ENCODE data around the gene ITCH.
"Not testable (repeated sequence)": the region's sequence is repeated elsewhere in the genome, so short reads cannot be mapped to it uniquely, and the experiment has no call there.

ITCH gene

DNA sequence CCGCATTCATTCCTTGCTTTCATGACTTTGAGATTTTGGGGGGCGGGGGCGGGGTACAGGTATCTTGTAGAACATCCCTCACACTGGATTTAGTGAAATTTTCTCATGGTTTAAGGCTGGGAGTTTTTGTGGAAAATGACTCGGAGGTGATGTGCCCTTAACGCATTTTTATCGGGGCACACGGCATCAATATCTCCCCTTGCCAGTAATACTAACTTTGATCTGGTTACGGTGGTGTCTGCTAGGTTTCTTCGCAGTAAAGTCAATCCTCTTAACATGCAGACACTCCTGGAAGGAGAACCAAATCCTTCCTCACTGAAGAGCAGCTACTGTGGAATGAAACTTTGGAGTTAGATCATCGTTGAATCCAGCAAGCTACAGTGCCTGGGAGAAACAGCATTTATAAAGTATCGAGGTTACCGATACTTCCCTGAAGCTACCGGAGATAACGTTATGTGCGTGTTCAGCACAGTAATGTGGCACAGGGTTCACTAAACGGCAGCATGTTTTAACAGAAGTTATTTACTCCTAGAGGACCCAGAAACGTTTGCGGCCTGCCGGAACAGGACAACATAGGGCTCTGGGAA, 151.9 kb downstream of the ITCH start:
- DNase-seq, result no peak

DNA sequence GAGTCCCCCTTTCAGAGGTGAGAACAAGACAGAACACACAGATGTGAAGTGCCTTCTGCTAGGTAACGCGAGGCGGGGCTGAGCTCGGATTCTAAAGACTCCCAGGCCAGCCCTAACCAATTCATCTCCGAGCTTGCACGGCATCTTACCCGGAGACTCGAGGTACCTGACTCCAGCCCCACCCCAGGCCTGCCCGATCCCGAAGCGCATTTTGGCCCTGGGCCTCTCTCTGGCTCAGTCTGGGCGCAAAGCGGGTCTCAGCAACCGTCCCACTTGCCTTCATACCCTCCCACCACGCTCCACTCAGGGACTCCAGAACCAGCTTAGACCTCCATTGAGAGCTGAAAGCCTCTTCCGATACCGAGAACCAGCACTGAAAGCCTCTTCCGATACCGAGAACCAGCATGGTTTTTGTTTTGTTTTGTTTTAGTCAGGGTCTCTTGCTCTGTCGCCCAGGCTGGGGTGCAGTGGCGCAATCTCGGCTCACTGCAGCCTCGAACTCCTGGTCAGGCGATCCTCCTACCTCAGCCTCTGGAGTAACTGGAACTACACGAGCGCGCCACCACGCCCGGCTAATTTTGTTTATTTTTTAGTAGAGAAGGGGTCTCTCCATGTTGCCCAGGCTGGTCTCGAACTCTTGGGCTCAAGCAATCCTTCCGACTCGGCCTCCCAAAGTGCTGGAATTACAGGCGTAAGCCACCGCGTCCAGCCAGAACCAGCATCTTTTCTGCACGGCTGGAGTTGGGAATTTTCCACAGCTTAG, 152.6 kb downstream of the ITCH start:
- peak; percentile 58 to 64 for DNase-seq

DNA sequence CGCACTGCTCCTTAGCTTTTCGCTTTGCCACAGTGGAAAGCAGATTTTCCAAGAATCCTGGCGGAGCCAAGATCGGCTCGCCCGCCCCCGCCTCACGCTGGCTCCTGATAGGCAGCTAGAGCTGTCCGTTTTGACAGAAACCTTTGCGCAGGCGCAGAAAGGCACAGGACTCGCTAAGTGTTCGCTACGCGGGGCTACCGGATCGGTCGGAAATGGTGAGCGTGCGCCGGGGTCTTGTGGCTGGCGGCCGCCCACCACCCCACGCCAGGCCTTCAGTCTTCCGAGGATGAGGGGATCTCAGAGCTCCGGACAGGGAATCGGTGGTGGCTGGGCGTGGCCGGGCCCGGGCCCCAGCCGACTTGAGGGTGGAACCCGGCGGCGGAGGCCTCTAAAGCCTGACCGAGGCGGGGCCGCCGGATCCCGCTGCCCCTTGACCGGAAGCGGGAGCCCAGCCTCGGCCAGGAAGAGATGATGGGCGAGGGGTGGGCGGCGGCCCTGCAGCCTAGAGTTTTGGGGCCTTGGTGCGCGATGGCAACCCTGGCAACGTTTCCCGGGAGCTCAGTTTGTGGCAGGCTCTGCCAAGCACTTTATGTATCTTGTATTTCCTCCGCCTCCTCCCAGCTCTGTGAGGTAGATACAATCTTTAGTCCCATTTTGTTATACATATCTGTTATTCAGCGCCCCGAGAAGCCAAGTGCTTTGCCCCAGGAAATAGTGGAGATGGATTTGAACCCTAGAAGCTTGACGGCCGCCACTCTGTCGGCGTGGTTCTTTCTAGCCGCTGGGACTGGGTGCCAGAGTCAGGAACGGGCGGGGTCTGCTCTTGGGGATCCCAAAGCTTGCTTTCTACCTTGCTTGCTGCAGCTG, 153.4 kb downstream of the ITCH start, which contains the start of gene DYNLRB1:
Gene DYNLRB1 (plus strand): TSS at position 176 of the 867 bp plus-strand sequence. CDS start 37 bp downstream, at position 213.
- peak; percentile 82 to 83 for DNase-seq

DNA sequence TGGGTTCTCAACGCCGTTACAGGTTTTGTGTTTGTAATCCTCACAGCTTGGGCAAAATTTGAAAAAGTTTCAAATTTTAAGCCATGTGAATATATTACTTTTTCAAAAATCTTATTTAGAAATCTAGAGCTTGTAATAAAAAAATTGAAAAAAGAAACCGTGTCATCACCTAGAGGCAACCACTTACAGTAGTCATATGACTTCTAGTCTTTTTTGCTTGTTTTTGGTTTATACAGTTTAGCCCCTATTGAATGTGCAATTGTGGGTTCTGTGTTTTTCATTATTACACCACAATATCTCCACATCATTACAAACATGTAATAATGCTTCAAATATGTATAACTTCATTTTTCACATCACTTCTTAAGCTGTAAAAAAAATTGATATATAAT, 154.0 kb downstream of the ITCH start:
- DNase-seq, result peak in 1 of 2 experiments; percentile 29

DNA sequence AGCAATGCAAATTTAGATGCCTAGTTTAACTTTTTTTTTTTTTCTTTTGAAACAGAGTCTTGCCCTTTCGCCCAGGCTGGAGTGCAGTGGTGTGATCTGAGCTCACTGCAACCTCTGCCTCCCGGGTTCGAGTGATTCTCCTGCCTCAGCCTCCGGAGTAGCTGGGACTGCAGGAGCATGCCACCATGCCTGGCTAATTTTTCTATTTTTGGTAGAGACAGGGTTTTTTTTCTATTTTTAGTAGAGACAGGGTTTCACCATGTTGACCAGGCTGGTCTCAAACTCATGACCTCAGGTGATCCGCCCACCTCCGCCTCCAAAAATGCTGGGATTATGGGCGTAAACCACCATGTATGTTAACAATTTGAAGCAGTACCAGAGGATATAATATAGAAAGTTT, 155.8 kb downstream of the ITCH start:
- not testable (repeated sequence) for DNase-seq

DNA sequence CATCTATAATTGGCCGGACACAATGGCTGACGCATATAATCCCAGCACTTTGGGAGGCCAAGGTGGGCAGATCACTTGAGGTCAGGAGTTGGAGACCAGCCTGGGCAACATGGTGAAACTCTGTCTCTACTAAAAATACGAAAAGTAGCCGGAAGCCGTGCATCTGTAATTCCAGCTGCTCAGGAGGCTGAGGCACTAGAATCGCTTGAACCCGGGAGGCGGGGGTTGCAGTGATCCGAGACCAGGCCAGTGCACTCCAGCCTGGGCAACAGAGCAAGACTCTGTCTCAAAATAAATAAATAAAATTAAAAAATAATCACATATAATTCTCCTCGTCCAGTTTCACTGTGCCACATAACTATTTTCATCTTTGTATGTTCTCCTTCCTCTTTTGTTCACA, 156.8 kb downstream of the ITCH start:
- not testable (repeated sequence) for DNase-seq

DNA sequence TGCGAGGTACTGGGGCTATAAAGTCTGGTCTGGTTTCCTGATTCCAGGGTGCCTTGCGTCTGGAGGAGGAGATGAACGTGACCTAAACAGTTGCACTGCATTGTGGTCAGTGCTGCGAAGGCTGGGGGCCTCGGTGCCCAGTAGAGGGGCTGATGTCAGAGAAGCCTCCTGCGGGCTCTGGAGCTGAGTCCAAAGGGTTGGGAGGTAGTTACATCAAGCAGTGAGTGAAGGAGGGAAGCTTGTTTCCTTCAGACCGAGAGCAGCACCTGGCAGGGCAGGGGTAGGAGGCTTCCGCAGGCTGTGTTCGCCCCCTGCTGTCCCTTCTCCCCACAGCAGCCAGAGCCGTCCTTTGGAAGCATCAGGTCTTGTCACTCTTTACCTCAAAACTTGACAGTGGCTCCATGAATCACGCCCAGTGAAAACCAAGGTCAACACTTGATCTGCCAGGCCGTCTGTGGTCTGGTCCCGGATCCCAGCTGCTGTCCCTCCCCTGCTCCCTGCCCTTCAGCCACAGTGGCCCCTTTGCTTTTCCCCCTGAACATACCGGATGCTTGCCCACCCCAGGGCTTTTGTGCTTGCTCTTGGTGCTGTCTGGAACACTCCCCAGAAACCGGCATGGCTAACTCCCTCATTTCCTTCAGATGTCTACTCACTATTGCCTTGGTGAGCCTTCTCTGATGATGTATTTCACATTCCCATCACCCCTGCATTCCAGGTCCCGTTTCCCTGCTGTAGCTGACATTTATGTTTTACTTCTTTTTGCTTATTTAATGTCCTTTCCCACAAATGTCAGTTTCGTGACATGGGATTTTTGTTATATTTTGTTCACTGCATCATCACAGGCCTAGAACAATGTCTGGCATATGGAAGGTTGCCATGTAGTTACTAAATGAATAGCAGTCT, 160.1 kb downstream of the ITCH start:
- peak; percentile 19 to 29 for DNase-seq

DNA sequence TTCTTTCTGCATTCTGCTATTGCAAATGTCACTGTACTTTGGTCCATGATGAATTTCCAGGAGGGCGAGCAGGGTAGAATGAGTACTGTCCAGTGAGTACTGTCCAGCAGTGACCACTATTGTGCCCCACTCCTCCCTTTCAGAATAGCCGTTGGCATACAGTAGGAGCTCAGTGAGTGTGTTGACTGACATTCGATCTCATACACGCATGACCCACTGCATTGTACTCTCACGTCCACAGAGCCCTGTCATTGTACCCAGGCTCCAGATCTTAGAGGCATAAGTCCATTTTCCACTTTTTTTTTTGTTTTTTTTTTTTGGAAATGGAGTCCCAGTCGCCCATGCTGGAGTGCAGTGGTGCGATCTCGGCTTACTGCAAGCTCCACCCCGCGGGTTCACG, 161.4 kb downstream of the ITCH start:
- DNase-seq, result no peak

DNA sequence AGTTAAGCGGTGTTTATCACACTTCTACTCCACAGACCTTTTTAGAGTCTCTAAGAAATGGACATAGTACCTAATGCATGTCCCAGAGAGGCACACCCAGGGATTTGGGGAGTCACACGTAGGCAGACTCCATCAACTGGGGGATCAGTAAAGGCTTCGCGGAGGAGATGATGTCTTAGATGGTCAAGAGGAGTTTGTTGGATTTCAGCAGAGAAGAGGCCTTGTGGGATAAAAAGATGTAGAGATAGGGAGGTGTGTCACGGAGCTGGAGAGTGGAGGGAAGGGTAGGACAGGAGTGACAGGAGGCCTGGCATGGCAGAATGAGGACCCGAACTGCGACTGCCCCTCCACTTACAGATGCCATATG, 162.3 kb downstream of the ITCH start:
- no peak for DNase-seq

DNA sequence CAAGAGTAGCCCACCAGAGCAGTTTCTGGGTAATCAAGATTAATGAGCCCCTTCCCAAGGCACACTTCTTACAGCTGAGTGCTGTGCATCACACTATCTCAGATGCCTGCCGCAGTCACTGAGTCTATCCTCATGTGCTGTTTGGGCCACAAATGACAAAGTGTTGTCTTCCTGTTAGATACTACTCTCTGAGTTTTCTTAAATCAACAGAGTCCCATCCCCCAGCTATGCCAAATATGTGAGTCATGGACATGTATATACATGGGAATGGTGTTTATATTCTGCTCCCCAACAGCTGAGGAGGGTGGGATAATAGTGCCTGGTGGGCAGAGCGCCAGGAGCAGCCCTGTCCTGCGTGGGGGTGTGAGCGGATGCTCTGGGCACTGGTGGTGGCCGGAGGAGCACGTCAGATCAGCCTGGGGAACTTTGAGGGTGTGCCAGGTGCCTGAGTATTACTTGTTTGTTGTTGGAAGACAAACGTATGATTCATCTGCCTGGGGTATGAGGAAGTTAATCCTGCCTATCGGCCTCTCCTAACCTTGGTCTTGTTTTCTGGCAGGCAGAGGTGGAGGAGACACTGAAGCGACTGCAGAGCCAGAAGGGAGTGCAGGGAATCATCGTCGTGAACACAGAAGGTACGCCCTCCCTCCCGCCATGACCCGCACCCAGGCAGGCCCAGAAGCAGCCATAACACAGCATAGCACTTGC, 162.8 kb downstream of the ITCH start:
- no peak for DNase-seq

DNA sequence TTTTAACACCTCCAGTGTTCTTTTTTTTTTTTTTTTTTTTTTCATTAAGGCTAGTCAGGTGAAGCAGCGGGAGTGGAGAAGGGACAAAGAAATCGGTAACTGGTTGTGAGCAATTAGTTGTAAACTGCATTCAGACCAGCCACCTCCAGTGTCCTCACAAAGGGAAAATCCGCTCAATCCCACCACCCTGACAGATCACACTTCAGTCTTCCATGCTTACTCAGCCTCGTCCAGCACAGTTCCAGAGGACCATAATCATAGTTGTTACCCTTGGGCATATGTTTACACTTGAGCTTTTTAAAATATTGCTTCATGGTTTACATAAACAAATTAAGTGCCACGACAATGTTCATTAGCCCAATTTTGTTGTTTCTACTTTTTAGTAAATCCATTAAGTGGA, 163.4 kb downstream of the ITCH start:
- no peak for DNase-seq

DNA sequence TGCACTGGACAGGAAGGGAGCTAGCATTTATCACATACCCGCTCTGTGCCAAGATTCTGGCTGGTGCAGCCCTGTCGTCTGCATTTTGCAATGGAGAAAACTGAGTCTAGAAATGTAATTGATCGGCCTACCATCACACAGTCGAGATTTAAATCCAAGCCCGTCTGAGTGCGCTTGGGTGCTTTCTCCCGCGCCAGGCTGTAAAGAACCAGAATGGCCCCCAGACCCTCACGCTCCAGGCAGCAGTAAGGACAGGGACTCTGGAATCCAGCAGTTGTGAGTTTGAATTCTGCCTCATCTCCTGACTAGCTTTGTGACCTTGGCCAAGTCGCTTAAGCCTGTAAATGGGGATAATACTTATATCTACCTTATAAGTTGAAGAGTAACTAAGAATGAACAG, 163.9 kb downstream of the ITCH start:
- DNase-seq, result no peak

DNA sequence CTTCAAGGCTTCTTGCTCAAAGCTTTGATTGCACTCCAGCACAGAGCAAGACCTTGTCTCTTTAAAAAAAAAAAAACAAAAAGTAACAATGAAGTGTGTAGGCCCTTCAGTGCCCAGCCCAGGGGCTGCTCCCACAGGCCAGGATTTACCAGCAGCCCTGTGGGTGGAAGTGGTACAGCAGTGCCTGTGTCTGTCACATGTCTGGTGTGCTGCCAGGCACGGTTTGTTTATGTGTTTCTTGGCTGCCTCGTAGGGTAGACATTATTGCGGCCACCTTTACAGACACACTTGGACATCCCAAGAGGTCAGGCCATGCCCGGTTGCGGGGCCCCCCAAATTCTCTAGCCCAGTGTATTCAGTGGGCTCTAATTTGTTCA, 165.8 kb downstream of the ITCH start:
- DNase-seq, result no peak

DNA sequence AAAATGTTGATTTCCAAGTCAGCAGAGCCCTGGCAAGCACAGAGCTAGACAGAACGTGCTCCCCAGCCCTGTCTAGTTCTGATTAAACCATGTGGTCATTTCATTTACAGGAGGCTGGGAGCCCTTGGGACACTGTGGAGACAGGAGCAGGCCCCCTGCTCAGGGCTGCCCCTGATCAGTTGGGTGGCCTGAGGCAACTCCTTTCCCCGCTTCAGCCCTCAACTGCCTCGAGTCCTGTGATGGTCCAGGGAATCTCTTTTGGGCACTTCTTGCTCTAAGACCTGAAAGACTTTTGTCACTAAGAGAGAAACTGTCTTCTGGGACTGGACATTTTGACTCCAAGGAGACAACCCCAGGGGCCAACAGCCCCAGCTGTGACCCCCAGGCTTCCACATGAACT, 166.7 kb downstream of the ITCH start:
- no peak for DNase-seq

DNA sequence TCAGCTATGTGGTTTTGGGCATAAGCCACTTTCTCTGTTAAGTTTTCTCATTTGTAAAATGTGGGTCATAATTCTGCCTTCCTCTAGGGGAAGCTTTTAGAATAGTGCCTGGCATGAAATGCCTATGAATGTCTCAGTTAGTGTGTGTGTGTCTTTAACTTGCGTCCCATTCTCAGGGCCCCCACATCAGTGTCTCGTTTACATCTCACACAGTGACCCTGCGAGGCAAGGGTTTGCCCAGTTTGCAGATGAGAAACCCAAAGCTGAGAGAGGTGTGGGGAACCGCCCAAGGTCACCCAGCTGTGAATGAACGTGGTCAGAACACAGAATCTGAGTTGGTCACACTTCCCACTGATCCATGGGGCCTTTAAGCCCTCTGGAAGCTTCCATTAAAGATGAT, 167.3 kb downstream of the ITCH start:
- no peak for DNase-seq

DNA sequence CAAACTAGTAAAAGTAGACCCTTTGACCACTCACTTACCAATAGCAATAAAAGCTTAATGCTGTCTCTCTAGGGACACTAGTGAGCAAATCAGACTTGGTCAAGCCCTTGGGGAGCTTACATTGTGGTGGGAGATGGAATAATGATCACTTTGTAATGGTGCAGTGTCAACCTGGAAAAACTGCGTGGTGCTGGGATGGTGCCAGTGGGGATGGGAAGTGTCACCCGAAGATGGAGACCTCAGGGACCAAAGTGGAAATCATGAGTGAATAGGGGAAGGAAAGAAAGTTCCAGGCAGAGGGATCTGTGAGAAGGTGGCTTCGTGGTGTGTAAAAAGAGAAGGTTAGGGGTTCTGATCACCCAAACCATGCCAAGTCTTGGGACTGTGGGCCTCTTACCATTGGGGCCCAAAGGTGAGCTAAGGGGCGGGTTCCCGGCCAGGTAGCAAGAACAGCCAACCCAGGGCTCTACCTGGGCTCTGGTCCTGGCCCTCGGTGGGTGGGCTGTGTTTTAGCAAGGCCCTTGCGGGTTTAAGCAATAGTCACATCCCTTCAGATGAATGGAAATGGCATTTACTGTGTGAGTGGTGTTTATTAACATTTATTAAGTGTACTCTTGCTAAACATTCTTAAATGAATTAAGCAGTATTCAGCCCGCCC, 168.7 kb downstream of the ITCH start:
- no peak for DNase-seq

DNA sequence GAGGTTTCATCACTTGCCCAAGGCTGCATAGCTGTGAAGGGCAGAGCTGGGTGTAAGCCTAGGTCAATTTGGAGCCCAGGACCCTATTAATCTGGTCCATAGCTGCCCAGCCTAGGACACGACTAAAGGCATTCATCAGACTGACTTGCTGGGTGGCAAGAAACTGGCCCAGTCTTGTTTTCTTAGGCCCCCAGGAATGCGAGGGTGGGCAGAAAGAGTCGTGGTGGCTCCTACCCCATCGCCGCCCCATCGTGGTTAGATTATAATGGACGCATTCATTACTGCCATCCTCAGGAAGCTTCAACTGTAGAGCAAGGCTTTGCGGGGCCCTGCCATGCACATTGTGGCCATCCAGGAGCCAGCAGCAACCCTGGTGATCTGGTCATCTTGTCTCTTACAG, 169.2 kb downstream of the ITCH start:
- DNase-seq, result no peak

DNA sequence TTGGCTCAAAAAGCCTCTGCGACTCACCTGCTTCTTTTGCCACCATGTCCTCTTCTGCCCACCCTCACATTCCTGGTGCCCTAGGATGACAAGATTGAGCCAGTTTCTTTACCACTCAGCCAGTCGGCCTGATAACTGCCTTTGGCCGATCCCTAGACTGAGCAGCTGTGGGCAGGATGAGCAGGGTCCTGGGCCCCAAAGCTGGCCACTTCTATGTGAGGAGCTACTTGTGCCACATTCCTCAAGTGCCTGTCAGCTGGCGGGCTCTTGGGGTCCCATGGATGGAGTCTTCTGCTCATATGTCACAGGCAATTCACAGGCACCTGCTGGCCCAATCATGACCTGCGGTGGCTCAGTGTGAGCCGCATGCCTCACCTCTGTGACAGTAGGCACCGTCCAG, 169.7 kb downstream of the ITCH start:
- DNase-seq, result no peak

DNA sequence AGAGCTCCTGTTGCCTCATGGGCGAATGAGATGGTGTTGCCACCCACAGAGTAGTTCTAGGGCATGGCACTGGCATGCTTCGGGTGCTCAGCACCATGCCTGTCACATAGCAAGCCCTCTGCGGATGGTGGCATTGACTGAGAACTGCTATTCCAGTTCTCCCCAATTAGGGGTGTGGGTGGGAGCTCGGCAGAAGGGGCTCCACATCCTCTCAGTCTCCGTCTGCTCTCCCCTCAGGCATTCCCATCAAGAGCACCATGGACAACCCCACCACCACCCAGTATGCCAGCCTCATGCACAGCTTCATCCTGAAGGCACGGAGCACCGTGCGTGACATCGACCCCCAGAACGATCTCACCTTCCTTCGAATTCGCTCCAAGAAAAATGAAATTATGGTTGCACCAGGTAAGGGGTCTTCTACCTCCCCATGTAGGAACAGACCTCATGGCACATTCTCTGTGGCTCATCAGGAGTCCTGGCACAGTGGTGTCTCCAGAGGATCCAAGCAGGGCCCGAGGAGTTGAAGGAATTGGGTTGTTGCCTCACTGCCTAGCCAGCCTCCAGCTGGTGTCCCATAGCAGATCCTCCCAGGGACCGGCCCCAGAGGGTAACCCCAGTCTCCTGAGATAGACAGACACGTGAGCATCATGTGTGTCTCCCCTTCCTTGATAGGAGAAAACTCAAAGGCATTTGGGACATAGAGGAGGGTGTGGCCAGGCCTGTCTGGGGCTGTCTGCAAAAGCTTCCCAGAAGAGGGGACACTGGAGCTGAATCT, 171.5 kb downstream of the ITCH start:
- DNase-seq, result no peak

DNA sequence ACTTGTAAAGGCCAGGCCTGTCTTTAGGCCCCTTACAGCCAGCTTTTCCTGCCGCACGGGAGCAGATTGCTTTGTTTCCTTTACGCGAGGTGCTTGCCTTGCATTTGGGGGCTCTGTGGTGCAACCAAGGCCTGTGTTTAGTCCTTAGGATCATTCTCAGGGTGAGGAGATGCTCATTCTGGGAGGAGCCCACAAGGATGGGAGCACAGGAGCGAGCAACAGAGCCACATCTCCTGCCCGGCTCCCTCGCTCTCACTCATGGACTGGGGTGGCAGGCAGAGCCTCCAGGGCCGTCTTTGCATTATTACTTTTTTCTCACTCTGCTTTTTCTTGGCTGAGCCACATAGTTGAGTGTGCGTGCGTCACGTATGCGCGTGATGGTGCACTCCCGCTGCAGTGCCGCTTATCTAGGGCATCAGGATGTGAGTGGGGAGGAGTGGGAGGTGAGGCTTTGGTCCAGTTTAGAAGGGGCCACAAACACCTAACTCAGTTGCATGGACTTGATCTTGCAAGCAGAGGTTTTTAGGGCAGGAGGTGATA, 172.3 kb downstream of the ITCH start:
- no peak for DNase-seq
